Mucosa of gallbladder (tissue), 1 donor: ENCODE results near the gene AKAP9. TPM values are rescaled to one million over a fixed set of nuclear protein-coding genes. Genes with fewer than 3 reads are reported as not detected.
"Not testable (repeated sequence)": the region's sequence is repeated elsewhere in the genome, so short reads cannot be mapped to it uniquely, and the experiment has no call there.

ENCODE experiments used
- DNase-seq: peaks from one replicate; pipeline ENCODE4 v3.0.0-alpha.2; 2020; ENCODE audit warnings: low spot score
- total RNA-seq: library from RNA; stranded (reverse); gene quantifications from one replicate; pipeline ENCODE4 v1.2.1, GENCODE V29; 2021
- donor health status: DM: no; HTN: no; CAD: no.

AKAP9 gene
- total RNA-seq, 1 donor from 2014 or later = 133 TPM

DNA sequence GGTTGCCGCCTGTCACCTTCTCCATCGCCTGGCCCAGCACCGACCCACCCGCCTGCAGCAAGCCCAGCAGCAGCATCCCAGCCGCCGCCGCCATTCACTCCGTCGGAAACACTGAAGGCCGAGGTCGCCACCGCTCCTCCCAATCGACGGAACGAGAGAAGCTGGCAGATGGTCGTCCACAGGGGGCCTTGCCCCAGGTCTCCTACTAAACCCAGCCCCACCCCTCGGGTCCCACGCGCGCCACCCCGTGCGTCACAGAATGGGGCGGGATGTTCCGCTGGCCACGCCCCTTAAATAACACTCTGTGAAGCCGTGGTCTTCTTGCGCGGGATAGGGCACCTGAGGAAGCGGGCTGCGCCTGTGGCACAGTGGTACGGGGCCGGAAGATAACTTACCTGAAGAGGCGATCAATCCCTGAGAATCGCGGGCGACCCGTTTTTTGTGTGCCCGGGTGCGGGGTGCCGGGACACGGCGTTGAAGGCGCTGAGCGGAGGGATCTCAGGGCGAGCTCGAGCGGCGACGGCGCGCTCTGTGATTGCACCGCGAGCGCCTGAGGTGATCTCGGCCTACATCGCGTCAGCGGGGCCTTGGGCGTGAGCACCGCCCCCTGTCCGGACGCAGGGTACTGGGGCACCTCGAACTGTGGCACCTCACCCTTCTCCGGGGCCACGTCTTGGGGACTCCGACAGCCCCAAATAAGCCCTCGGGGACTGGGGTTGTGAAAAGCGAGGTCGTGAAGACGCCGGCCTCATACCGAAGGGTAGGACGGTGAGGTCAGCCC lies 193.8 kb downstream of the AKAP9 start, which contains the start of gene CYP51A1:
TSS of gene CYP51A1 (minus strand) at position 207 of the 781 bp plus-strand sequence. CDS start at position 94, 113 bp downstream.
- peak; percentile 95 for DNase-seq

GRCh38 chr7:92135052-92135889 lies 194.6 kb downstream of the AKAP9 start:
- peak; percentile 26 for DNase-seq

DNA sequence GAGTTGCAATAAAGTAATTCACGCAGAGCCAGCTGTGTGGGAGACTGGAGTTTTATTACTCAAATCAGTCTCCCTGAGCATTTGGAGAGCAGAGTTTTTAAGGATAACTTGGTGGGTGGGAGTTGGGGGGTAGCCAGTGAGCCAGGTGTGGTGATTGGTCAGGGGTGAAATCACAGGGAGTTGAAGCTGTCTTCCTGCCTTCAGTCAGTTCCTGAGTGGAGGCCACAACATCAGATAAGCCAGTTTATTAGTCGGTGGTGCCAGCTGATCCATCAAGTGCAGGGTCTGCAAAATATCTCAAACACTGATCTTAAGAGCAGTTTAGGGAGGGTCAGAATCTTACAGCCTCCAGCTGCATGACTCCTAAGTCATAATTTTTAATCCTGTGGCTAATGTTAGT lies 196.9 kb downstream of the AKAP9 start:
- DNase-seq = no peak

DNA sequence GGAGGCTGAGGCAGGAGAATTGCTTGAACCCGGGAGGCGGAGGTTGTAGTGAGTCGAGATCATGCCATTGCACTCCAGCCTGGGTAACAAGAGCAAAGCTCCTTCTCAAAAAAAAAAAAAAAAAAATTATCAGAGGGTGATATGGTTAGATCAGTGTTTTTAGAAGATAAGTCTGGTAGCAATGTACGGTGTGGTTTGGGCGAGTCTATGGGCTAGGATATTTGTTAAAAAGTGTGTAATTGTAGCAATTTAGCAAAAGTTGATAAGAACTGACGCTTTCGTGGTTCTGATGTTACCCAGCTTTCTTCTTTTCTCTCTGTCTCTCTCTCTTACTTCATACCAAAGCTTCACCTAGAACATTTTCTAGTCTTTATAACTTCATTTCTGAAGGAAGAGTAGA lies 200.5 kb downstream of the AKAP9 start:
- DNase-seq = no peak

- not testable (repeated sequence) for DNase-seq
Observed at GRCh38 chr7:92142791-92143190, 202.1 kb downstream of the AKAP9 start.

DNA sequence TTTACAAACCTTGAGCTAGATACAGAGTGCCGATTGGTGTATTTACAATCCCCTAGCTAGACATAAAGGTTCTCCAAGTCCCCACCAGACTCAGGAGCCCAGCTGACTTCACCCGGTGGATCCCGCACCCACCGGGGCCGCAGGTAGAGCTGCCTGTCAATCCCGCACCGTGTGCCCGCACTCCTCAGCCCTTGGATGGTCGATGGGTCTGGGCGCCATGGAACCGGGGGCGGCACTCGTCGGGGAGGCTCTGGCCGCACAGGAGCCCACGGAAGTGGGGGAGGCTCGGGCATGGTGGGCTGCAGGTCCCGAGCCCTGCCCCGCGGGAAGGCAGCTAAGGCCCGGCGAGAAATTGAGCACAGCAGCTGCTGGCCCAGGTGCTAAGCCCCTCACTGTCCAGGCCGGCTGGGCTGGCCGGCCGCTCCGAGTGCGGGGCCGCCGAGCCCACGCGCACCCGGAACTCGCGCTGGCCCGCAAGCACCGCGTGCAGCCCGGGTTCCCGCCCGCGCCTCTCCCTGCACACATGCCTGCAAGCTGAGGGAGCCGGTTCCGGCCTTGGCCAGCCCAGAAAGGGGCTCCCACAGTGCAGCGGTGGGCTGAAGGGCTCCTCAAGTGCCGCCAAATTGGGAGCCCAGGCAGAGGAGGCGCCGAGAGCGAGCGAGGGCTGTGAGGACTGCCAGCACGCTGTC lies 202.7 kb downstream of the AKAP9 start:
- DNase-seq = not testable (repeated sequence)

DNA sequence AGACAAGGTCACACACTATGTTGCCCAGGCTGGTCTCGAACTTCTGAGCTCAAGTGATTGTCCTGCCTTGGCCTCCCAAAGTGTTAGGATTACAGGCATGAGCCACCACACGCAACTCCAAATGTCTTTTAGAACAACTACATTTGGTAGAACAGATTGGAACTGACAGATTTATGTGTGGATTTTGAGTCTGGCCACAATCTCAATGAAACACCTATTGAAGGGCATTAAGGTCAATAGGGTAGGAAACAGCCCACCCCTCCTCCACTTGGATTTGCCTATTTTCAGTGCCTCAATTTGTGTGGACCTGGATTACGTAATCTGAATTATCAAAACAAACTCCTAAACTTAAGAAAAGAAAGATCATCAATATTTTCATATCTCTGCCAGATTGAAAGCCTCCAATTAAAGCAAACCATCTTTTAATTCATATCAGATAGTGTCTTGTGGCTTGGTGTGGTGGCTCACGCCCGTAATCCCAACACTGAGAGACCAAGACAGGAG lies 209.1 kb downstream of the AKAP9 start:
- DNase-seq = no peak

GRCh38 chr7:92150450-92151017 lies 209.9 kb downstream of the AKAP9 start:
- DNase-seq = no peak

DNA sequence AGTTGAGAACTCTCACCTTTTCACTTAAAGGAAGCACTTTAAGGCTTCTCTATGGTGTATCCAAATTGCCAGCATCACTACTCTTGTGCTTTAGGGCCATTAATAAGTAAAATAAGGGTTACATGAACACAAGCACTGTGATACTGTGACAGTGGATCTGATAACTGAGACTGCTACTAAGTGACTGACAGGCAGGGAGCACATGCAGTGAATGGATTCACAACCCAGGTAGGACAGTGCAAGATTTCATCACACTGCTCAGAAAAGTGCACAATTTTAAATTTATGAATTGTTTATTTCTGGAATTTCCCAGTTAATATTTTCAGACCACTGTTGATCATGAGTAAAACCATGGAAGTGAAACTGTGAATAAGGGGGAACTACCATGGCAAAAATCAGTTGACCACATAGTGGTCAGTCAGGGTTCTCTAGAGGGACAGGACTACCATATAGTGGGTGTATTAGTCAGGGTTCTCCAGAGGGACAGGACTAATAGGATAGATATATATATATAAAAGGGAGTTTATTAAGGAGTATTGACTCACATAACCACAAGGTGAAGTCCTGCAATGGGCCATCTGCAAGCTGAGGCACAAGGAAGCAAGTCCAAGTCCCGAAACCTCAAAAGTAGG lies 214.6 kb downstream of the AKAP9 start:
- DNase-seq = no peak

GRCh38 chr7:92156990-92157389 lies 216.3 kb downstream of the AKAP9 start:
- DNase-seq = no peak

GRCh38 chr7:92158660-92159575 lies 218.3 kb downstream of the AKAP9 start:
- DNase-seq = no peak

Other genes with a start within 250 kb of the AKAP9 start
- 11.7 TPM for gene MTERF1, start 60.2 kb upstream of the AKAP9 start, total RNA-seq
- gene CYP51A1, start 193.6 kb downstream of the AKAP9 start, total RNA-seq = 284 TPM
- not detected for gene LRRD1, start 238.3 kb downstream of the AKAP9 start, total RNA-seq